GM20431 (cell line): ENCODE measurements around the gene ARHGEF28.

ENCODE experiments used
- in situ Hi-C: fragments of 300-500 bp; cut with MseI, MboI; formaldehyde crosslinking; loops from one replicate; pipeline ENCODE4 v1.15.0; 2020; ENCODE audit warnings: low sequenced_read_pairs; ENCODE audit not compliant: unreplicated experiment

The ARHGEF28 gene

GRCh38 chr5:73828465-73828864 lies 202.5 kb downstream of the ARHGEF28 start:
- in situ Hi-C loops, result no loop called here

DNA sequence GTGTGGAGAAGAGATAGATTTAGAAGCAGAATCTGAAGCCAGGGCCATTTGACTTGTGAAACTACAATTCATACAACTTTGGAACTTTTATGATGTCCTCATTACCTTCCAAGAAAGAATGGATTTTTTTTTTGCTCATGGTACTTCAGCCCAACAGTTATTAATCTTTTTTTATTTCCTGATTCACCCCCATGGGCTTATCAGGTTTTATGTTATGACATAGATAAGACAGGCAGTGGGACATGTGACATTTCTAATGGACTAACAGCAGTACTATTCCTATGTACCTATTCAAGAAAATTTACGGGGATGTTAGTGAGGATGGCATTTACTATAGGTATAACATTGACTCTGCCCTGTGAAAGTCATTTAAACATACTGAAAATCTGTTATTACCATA lies 204.7 kb downstream of the ARHGEF28 start:
- in situ Hi-C loops, result no loop called here

DNA sequence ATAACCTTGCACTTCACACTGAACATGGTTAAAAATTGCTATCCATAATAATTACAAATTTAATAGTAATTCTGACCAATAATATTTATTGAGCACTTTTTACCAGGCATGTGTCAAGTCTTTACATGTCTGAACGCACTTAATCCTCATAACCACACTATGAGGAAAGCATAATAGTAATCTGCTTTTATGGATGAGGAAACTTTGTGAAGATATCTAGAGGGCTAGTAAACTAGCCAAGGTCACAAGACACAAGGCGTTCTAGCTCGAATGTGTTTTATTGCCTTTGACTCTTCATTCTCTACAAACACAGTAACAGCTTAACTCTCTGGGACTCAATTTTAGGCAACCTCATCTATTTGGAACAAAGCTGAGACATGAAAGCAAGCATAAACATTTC lies 205.1 kb downstream of the ARHGEF28 start:
- in situ Hi-C loops, result no loop called here

DNA sequence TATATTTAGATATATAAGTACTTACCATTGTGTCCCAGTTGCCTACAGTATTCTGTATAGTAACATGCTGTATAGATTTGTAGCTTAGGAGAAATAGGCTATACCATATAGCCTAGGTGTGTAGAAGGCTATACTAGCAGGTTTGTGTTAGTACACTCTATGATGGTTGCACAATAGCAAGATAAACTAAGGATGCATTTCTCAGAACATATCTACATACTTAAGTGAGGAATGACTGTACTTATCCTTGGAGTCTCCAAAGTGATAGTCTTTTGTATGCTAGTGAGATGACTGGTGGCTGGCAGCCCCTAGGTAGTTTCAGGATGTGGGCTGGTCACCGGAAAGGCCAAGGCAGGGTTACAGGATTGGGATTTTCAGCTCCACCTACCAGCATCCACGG lies 208.7 kb downstream of the ARHGEF28 start:
- in situ Hi-C loops, result no loop called here

DNA sequence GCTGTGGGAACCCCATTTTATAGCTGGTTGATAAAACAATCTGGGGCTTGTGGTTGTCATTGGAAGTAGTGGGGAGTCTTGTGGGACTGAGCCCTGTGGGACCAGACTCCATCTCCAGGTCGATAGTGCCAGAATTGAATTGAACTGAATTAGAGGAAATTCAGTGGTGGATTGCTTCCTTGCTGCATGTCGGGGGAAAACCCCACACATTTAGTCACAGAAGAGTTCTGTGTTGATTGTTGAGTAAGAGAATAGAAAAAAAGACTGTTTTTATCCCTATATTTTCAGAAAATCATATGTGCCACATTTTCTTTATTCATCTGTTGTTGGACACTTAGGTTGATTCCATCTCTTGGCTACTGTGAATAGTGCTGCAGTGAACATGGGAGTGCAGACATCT lies 209.7 kb downstream of the ARHGEF28 start:
- in situ Hi-C loops, result no loop called here

- in situ Hi-C loops, result no loop called here
Observed at GRCh38 chr5:73836607-73837006, 210.6 kb downstream of the ARHGEF28 start.

DNA sequence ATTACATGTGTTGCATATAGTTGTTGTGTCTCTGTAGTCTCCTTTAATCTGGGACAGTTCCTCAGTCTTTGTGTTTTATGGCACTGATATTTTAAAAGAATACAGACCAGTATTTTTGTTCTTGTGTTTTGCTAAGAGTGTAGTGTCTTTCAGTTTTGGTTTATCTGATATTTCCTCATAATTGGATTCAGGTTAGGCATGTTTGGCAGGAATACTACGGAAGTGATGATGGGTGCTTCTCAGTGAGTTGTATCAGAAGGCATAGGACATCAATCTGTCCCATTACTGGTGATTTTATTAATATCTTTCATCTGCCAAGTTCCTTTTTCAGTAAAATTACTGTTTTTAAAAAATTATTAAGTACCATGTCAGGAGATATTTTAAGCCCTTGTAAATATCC lies 212.9 kb downstream of the ARHGEF28 start:
- in situ Hi-C loops, result no loop called here

- in situ Hi-C loops, result no loop called here
Observed at GRCh38 chr5:73841641-73842040, 215.6 kb downstream of the ARHGEF28 start.

GRCh38 chr5:73844165-73844564 lies 218.2 kb downstream of the ARHGEF28 start:
- in situ Hi-C loops, result no loop called here

DNA sequence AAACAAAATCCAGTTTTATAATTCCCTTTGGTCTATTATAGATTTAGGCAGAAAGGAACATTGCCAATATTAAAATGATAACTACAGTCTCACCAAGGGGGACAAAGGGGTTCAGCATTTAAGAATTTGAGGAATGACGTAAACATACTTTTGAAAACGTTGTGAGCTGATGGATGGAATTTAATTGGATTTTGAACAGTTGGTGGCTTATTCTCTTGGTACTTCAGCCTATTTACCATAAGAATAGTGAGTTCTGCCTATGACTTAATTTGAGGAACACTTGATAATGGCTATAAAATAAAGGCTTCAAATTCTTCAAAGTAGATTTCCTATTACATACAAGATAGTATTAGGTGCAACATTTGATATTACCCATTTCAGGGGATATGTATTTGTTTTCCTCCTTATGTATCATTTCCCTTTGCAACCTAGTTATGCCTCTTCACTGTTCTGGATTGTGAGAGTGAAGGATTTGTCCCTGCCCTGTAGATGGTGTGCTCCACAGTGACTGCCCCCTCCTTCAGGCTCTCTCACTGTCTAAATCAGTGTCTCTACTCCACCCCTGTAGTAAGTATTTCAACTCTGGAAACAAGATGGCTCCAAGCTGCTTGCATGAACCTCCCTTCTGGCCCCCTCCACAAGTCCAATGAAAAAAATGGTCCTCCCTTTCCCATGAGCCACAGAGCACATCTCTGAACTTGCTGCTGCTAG lies 225.6 kb downstream of the ARHGEF28 start:
- in situ Hi-C loops, result no loop called here

GRCh38 chr5:73853091-73853490 lies 227.1 kb downstream of the ARHGEF28 start:
- in situ Hi-C loops, result no loop called here

DNA sequence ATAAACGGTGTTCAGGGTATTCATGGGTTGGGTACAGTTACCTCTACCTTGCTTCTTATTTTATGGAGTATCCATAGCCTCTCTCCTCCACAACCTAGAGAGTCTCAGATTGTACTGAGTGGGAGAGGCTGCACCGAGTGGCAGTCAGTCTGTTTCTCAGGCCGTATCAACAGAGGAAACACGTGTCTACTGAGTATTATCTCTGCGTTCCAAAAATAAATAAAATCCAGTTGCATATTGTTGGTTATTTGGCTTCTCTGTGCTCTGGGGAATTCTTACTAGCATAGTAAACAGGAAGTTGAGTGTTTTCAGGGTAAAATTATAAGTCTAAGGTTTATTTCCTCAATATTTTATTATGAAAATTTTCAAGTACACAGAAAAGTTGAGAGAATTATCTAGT lies 231.0 kb downstream of the ARHGEF28 start:
- in situ Hi-C loops, result no loop called here

DNA sequence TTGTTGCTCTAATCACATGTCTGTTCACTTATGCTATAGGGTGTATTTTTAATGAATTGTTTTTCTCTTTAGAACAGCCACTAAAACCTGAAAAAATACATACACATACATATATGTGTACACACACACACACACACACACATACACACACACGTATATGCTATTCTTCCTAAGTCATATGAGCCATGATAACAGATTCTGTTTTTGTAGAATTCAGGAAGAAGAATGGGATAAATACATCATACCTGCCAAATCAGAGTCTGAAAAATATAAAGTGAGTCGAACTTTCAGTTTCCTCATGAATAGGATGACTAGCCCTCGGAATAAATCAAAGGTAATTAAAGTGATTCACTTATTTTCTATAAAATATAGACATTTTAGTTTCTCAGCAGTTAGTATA lies 231.4 kb downstream of the ARHGEF28 start:
- in situ Hi-C loops, result no loop called here

DNA sequence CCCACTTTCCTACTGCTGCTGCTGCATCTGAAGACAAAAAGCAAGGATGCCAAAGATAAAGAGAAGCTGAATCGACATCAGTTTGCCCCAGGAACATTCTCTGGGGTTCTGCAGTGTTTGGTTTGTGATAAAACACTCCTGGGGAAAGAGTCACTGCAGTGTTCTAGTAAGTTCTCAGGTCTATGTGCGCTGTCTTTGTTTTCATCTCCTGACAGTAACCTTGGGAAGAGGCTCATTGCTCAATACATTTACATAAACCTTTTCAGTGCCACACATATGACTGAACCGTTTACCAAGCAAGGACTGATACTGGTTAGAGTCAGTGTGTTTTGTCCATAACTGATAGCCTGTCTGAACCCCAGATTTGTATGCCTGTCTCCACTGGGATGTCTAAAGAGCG lies 232.1 kb downstream of the ARHGEF28 start:
- in situ Hi-C loops, result no loop called here

DNA sequence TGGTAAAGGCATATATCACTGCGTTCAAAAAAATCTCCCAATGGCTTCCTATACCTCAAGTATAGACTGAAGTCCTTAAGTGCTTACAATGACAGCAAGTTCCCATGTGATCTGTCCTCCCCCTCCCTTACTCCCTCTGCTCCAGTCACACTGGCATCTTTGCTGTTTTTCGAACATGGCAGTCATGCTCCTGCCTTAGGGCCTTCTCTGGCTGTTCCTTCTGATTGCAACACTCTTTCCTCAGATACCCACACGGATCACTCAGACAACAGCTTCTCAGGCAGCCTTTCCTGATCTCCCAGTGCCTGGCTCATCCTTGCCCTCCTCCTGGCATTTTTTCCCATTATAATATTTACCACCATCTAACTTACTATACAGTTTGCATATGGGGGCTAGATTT lies 232.8 kb downstream of the ARHGEF28 start:
- in situ Hi-C loops, result no loop called here

- in situ Hi-C loops, result no loop called here
Observed at GRCh38 chr5:73859696-73860095, 233.7 kb downstream of the ARHGEF28 start.

DNA sequence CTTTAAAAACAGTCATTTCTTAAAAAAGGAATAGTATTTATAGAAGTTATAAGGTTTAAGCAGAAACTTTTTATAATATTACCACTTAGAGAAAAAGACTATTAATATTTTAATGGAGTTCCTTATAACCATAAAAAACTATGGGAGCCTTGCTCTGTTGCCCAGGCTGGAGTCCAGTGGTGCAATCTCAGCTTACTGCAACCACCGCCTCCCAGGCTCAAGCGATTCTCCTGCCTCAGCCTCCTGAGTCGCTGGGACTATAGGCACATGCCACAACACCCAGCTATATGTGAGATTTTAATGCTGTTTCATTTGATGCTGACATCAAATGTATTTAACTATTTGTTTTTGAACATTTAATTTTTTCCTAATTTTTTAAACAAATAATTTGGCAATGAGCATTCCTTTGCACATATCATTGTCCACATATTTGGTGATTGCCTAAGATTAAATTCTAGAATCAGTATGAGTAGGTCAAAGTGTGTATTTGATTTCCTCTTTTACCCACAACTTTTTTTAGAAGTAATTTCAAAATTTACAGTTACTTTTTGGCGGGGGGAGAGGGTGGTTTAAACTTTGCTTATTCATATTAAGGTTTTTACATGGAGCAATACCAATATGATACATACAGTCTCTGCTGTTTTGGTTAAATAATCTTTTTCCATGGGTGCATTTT lies 235.5 kb downstream of the ARHGEF28 start:
- in situ Hi-C loops, result no loop called here

- in situ Hi-C loops, result no loop called here
Observed at GRCh38 chr5:73862796-73863195, 236.8 kb downstream of the ARHGEF28 start.

DNA sequence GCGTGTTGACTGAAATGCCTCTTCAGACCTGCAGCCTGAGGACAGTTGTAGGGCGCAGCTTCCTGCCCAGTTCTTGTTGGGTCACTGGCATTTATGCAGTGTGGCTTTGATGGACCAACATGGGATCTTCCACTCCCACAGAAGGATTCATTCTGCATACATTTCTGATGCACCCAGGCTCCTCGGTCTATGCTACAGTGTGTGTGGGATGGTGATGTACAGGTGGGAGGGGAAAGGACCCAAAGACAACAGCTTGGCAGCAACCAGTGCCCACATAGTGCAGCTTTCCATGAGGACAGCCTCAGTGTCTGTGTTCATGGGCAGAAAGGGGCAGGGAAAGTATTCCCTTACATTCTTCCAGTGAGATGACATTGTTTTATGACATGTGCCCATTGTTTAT lies 237.9 kb downstream of the ARHGEF28 start:
- in situ Hi-C loops, result no loop called here

DNA sequence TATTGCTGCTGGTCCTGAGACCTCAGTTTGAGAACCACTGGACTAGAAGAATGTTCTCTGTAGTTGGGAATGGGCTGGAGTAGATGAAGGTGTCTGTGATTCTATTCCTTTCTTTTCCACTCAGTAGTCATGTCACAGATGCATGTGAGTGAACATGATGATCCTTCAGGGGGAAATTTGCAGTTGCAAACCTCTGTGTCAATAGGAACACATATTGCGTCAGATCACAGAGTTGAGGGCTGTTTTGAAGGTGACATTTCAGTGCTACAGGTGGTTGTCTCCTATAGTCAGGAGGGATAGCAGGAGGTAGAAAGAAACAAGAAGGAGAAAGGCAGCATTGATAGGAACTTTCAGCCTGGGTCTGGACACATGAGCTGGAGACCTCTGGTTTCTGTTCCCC lies 239.3 kb downstream of the ARHGEF28 start:
- in situ Hi-C loops, result no loop called here

DNA sequence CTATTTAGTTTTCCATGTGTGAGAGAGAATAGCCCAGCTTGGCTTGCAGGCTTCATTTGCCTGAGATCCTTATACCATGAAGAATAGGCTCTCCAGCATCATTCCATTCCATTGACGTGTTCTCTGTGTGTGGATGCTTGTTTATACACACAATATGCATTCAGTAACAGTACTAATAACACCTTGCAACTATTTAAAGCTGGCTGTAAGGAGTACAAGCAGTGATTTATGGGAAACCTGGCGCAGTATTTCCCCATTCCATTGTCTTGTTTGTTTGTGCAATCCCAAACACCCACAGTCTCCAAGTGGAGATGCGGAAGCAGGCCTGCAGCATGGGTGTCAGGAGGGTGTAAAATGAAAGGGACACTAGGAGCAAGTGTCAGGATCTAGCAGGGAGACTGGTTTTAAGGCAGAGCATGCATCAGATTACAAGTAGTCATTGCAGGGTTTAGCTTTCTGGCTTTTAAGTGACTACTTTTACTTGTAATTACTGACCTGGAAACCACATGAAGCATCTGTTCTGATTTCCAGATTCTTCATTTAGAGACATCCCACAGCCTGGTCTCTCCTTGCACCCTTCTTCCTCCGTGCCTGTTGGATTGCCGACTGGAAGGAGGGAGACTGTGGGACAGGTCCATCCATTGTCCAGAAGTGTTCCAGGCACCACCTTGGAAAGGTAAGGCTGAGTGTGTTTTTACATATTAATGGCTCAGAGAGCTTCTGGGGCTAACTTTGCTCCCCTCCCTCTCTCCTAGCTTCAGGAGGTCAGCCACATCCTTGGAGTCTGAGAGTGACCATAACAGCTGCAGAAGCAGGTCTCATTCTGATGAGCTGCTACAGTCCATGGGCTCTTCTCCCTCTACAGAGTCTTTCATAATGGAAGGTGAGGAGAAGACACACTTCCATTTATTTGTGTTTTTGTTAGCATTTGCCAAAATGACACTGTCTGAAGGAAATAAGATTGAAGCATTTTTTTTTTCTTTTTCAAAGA lies 241.6 kb downstream of the ARHGEF28 start:
- in situ Hi-C loops, result no loop called here
